Measurements from ENCODE around the gene SPSB4. TPM values are rescaled to one million over a fixed set of nuclear protein-coding genes. Genes with fewer than 3 reads are reported as not detected.

Gene SPSB4
- total and polyA plus RNA-seq, 2 donors (not counting 3 experiments of a cell fraction or from before 2014, with no cell fraction given): 0.06 to 0.22 TPM

DNA sequence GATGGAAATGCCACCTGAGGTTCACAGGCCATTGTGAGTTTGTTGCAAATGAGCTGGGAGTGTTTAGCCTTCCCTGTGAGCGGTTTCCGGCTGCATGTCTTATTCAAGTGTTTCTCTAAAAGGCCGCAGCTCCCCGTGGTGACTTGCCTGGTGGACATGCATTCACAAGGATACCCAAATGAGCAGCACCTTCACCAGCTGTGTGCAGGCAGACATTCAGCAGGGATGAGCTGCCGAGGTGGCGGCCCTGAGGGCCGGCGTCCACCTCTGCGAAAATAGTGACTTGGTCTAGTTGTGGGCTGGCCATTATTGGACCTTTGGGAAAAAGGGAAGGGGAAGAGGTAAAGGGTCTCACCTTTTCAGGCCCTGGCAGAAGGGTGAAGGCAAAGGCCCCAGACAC lies 23.4 kb downstream of the SPSB4 start:
- Histone ChIP-seq H3K27ac (ENCODE audit: insufficient read depth, low read depth, low read length) (no peak overlapping the region), H3K9ac (replicated peaks; ENCODE audit: extremely low read depth, insufficient read depth, low read length) (no peak overlapping the region), H3K36me3 (ENCODE audit: control insufficient read depth in 2 of 2, extremely low read depth in 1 of 2, insufficient read depth in 2 of 2, low read length in 2 of 2) (no peaks in the 10 kb centered on the region), H3K4me3 (replicated peaks in 1 of 3; ENCODE audit: insufficient read depth in 1 of 3, low read depth in 1 of 3, low read length in 3 of 3) (no peak overlapping the region), H3K9me1 (replicated peaks; ENCODE audit: control insufficient read depth, extremely low read depth, insufficient read depth, low read length) (no peaks in the 10 kb centered on the region), H3K4me2 (ENCODE audit: insufficient read depth, low read length) (no peak overlapping the region), H4K20me1 (replicated peaks; ENCODE audit: control insufficient read depth, extremely low read depth, insufficient read depth, low read length) (no peaks in the 10 kb centered on the region), H3K79me2 (ENCODE audit: control insufficient read depth, insufficient read depth, low read length) (no peaks in the 10 kb centered on the region), H3K4me1 (ENCODE audit: control insufficient read depth, extremely low read depth, insufficient read depth, low read length) (no peaks in the 10 kb centered on the region), H3K9me3 (replicated peaks; ENCODE audit: control insufficient read depth, insufficient read depth, low read length) (no peaks in the 10 kb centered on the region), H3K27me3 (ENCODE audit: control insufficient read depth in 2 of 2, insufficient read depth in 2 of 2, low read length in 2 of 2) (no peaks in the 10 kb centered on the region), H2AFZ (ENCODE audit: low read depth, low read length) (no peak overlapping the region)
- TF ChIP-seq EZH2 (IDR thresholded peaks at IDR 0.05; ENCODE audit: borderline replicate concordance, low read depth, low read length, severe bottlenecking) (no peak), POLR2AphosphoS5 (IDR thresholded peaks at IDR 0.05; ENCODE audit: insufficient read depth, low read depth, low read length) (no peak), POLR2A (IDR thresholded peaks at IDR 0.05; ENCODE audit: low read depth, low read length) (no peak), JUN (IDR thresholded peaks at IDR 0.05; ENCODE audit: borderline replicate concordance, insufficient read depth, insufficient read length, low read depth) (no peak), GATA2 (IDR thresholded peaks at IDR 0.05; ENCODE audit: insufficient read depth, insufficient read length, low read depth, low read length) (no peak), MYC (IDR thresholded peaks at IDR 0.05; ENCODE audit: low read depth, low read length) (no peak), FOS (IDR thresholded peaks at IDR 0.05; ENCODE audit: borderline replicate concordance, insufficient read depth, low read length) (no peak)
- TF ChIP-seq, protein P1, sequence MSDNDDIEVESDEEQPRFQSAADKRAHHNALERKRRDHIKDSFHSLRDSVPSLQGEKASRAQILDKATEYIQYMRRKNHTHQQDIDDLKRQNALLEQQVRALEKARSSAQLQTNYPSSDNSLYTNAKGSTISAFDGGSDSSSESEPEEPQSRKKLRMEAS (IDR thresholded peaks at IDR 0.05; ENCODE audit: insufficient read depth, insufficient read length): no peak
- TF ChIP-seq, protein P2, sequence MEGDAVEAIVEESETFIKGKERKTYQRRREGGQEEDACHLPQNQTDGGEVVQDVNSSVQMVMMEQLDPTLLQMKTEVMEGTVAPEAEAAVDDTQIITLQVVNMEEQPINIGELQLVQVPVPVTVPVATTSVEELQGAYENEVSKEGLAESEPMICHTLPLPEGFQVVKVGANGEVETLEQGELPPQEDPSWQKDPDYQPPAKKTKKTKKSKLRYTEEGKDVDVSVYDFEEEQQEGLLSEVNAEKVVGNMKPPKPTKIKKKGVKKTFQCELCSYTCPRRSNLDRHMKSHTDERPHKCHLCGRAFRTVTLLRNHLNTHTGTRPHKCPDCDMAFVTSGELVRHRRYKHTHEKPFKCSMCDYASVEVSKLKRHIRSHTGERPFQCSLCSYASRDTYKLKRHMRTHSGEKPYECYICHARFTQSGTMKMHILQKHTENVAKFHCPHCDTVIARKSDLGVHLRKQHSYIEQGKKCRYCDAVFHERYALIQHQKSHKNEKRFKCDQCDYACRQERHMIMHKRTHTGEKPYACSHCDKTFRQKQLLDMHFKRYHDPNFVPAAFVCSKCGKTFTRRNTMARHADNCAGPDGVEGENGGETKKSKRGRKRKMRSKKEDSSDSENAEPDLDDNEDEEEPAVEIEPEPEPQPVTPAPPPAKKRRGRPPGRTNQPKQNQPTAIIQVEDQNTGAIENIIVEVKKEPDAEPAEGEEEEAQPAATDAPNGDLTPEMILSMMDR (IDR thresholded peaks at IDR 0.05; ENCODE audit: extremely low read depth in 1 of 2, insufficient read depth in 1 of 2, low read depth in 1 of 2, low read length in 2 of 2): no peak
- ChIA-PET CTCF (interaction anchor here (1.1 to 1.4 kb wide), 2 partner anchors 31 to 62 kb away, joined by 3 to 4 read pairs; no protein-coding TSS in a partner anchor), POLR2A (no interaction called here)
- BruUV-seq (replicated peaks): no TSS peak
- dilution Hi-C loops (cut with MboI; ENCODE audit: extremely low pct_ligation_motif_present, low sequenced_read_pairs) (no loop called here), intact Hi-C loops (cut with micrococcal nuclease) (no loop called here)
- FAIRE-seq (no peak), DNase-seq (ENCODE audit: low read depth, low spot score) (no peak)
